ENCODE measurements around the gene BTBD16. TPM values are rescaled to one million over a fixed set of nuclear protein-coding genes. Genes with fewer than 3 reads are reported as not detected.

Gene BTBD16
- total and polyA plus RNA-seq, 9 donors = 0.42 to 1.8 TPM; not detected in 7

- Histone ChIP-seq H3K4me3 (peak within 1 kb of the TSS; percentile 88), H3K9me3 (no peaks in the 10 kb centered on the region), H3K27ac (peak within 1 kb of the TSS; percentile 96 to 99), H3K27me3 (no peaks in the 10 kb centered on the region), H3K36me3 (no peaks in the 10 kb centered on the region), H3K4me1 (ENCODE audit: insufficient read depth) (peaks cover 5% of the 10 kb centered on the region)
- WGBS, 3 donors = 0 to 2% (median 1%) methylated on average over 36 to 71 of the region's 71 CpGs
- intact Hi-C loops (cut with DNase I) = loop anchor here in 2 of 4 donors (2.0 to 10.0 kb wide), 2 partner anchors 32 to 70 kb away; no protein-coding TSS in a partner anchor
- peak; percentile 94 to 97 (median 95) for DNase-seq
- TF ChIP-seq POLR2A (IDR thresholded peaks at IDR 0.05) (peak; percentile 88), EP300 (IDR thresholded peaks at IDR 0.05) (no peak), CTCF (IDR thresholded peaks at IDR 0.05) (peak in 1 of 3 donors; percentile 20)
These were observed 103.3 kb downstream of the BTBD16 start, which contains the start of gene PLEKHA1 for GRCh38 chr10:122374237-122374858. Gene PLEKHA1, plus strand, starts transcription at chr10:122374708. Its CDS starts 18,493 bp downstream, at chr10:122393201.

GRCh38 chr10:122374859-122375678 lies 104.0 kb downstream of the BTBD16 start:
- WGBS, 3 donors = 0 to 1% (median 0%) methylated on average over 10 to 89 of the region's 89 CpGs
- intact Hi-C loops (cut with DNase I) = loop anchor here in 2 of 4 donors (2.0 to 10.0 kb wide), 2 partner anchors 32 to 70 kb away; no protein-coding TSS in a partner anchor
- no peaks in the 10 kb centered on the region for H3K27me3 ChIP-seq
- H3K4me3 ChIP-seq = peak overlapping the region; percentile 88
- DNase-seq = peak; percentile 55 to 80 (median 73)
- TF ChIP-seq EP300 (IDR thresholded peaks at IDR 0.05) (no peak), POLR2A (IDR thresholded peaks at IDR 0.05) (no peak), CTCF (IDR thresholded peaks at IDR 0.05) (no peak)
- H3K36me3 ChIP-seq = no peaks in the 10 kb centered on the region
- H3K9me3 ChIP-seq = no peaks in the 10 kb centered on the region
- peak overlapping the region; percentile 96 to 99 for H3K27ac ChIP-seq
- H3K4me1 ChIP-seq (ENCODE audit: insufficient read depth) = peaks cover 5% of the 10 kb centered on the region

GRCh38 chr10:122375679-122376160 lies 104.6 kb downstream of the BTBD16 start:
- H3K27ac ChIP-seq = peak overlapping the region; percentile 96 to 99
- WGBS, 3 donors = 1% methylated on average over 7 of the region's 7 CpGs
- H3K4me3 ChIP-seq = peak overlapping the region; percentile 88
- H3K27me3 ChIP-seq = no peaks in the 10 kb centered on the region
- no peaks in the 10 kb centered on the region for H3K9me3 ChIP-seq
- H3K4me1 ChIP-seq (ENCODE audit: insufficient read depth) = peaks cover 5% of the 10 kb centered on the region
- DNase-seq = no peak
- TF ChIP-seq CTCF (IDR thresholded peaks at IDR 0.05) = no peak
- TF ChIP-seq POLR2A (IDR thresholded peaks at IDR 0.05) = no peak
- TF ChIP-seq EP300 (IDR thresholded peaks at IDR 0.05) = no peak
- H3K36me3 ChIP-seq = no peaks in the 10 kb centered on the region
- intact Hi-C loops (cut with DNase I) = loop anchor here in 2 of 4 donors (2.0 to 10.0 kb wide), 2 partner anchors 31 to 71 kb away; no protein-coding TSS in a partner anchor

GRCh38 chr10:122376364-122376961 lies 105.4 kb downstream of the BTBD16 start:
- Histone ChIP-seq H3K9me3 (no peaks in the 10 kb centered on the region), H3K36me3 (no peaks in the 10 kb centered on the region), H3K27ac (no peak overlapping the region), H3K4me3 (no peak overlapping the region), H3K27me3 (no peaks in the 10 kb centered on the region), H3K4me1 (ENCODE audit: insufficient read depth) (peaks cover 6% of the 10 kb centered on the region)
- no peak for TF ChIP-seq POLR2A (IDR thresholded peaks at IDR 0.05)
- intact Hi-C loops (cut with DNase I) = loop anchor here in 1 of 4 donors (10.0 kb wide), 1 partner anchor 72 kb away; no protein-coding TSS in a partner anchor
- WGBS, 3 donors = 82 to 90% (median 87%) methylated on average over 11 of the region's 11 CpGs
- no peak for DNase-seq

Measured in ovary (tissue), 9 donors.